GM21786 (cell line): ENCODE results near the gene PRR22.
"Not testable (repeated sequence)": the region's sequence is repeated elsewhere in the genome, so short reads cannot be mapped to it uniquely, and the experiment has no call there.

Experiments
- ATAC-seq: cut with Tn5 transposase; IDR thresholded peaks from one replicate; pipeline ENCODE4 v1.9.1; 2021; ENCODE audit not compliant: unreplicated experiment

Gene PRR22

DNA sequence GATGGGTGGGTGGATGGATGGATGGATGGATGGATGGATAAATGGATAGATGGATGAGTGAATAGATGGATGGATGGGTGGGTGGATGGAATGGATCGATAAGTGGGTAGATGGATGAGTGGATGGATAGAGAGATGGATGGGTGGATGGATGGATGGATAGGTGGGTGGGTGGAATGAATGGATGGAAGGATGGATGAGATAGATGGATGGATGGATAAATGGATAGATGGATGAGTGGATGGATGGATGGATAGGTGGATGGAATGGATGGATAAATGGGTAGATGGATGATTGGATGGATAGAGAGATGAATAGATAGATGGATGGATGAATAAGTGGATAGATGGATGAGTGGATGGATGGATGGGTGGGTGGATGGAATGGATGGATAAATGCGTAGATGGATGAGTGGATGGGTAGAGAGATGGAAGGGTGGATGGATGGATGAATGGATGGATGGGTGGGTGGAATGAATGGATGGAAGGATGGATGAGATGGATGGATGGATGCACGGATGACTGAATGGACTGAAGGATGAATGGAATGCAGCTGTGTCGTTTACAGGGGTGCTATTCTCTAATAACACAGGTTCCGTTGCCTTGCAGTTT is 21.8 kb downstream of the PRR22 start:
- ATAC-seq, result no peak

DNA sequence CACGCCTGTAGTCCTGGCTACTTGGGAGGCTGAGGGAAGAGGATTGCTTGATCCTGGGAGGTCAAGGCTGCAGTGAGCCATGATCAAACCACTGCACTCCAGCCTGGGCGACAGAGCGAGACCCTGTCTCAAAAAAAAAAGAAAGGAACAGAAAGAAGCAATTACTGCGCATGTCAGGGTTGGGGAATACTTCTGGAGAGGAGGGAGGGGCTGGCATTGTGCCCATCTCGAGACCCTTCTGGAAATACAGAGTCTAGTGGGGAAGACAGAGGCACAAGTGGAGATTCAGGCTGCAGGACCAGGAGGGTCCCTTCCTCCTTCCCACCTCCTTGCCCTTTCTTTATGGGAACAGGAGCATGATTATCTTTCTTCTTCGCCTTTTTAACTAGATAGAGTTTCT is 30.8 kb downstream of the PRR22 start:
- no peak for ATAC-seq

DNA sequence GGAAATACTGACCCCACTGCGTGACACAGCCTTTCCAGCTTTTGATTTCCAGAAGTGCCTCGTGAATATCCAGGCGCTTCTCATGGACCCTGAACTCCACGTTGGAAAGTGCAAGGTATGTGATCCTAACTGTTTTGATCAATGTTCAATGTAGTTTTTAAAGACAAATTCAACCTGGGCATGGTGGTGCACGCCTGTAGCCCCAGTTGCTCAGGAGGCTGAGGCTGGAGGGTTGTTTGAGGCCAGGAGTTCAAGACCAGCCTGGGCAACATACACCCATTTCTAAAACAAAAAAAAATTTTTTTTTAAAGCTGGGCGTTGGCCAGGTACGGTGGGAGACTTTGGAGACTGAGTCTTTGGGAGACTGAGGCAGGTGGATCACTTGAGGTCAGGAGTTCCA is 32.8 kb downstream of the PRR22 start:
- ATAC-seq, result no peak

DNA sequence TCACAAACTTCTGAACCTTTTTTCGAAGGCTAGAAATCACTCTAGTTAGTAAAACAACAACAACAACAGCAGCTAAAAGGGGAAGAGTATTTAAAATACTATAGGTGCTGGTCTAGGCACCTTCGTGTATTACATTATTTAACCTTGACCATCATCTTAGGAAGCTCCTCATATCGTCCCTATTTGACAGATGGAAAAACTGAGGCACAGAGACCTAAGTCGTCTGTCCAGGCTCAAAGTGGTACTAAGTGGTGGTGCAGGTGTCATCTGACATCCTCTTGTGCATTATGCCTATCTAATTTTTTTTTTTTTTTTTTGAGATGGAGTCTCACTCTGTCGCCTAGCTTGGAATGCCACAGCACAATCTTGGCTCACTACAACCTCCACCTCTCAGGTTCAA is 35.0 kb downstream of the PRR22 start:
- ATAC-seq, result no peak

DNA sequence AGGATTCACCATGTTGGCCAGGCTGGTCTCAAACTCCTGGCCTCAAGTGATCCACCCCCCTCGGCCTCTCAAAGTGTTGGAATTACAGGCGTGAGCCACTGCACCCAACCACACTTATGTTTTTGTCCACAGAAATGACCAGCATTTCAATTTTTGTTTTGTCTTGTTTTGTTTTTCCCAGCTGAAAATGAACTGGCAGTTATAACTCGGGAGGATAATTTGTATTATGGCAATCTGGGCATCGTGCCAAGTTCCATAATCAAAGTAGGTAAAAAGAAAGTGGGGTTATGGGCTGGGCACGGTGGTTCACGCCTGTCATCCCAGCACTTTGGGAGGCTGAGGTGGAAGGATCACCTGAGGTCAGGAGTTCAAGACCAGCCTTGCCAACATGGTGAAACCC is 35.6 kb downstream of the PRR22 start:
- ATAC-seq, result not testable (repeated sequence)

DNA sequence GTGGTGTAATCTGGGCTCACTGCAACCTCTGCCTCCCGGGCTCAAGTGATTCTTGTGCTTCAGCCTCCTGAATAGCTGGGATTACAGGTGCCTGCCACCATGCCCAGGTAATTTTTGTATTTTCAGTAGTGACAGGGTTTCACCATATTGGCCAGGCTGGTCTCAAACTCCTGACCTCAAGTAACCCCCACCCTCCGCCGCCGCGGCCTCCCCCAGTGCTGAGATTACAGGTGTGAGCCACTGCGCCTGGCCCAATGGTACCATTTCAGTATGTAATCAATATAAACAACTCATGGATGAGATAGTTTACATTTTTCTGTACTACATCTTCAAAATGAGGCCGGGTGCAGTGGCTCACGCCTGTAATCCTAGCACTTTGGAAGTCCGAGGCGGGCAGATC is 39.5 kb downstream of the PRR22 start:
- ATAC-seq, result not testable (repeated sequence)

DNA sequence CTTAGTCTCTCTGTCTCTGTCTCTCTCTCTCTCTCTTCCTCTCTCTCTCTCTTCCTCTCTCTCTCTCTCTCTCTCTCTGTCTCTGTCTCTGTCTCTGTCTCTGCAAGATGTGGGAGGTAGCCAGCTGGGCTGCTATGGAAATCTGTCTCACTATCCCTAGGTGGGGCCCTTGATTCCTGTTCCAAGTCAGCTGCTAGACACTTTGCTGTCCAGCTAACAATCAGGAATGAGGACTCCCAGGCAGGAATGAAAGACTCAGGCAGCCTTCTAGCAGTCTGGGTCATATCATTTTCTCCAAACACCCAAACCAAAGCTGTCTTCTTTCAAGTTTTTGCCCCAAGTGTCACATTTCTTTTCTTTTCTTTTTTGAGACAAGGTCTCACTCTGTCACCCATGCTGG is 40.9 kb downstream of the PRR22 start:
- no peak for ATAC-seq

DNA sequence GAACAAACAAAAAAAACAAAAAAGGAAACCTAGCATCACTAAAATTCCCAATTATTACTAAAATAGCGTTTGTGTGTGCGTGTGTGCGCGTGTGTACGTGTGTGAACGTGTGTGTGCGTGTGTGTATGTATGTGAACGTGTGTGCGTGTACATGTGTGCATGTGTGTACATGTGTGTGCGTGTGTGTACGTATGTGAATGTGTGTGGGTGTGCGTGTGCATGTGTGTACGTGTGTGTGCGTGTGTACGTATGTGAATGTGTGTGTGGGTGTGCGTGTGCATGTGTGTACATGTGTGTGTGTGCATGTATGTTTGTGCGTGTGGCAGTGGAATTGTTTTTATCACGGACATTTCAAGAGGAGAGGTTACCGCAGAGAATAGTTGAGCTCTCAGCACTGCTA is 42.5 kb downstream of the PRR22 start:
- no peak for ATAC-seq

DNA sequence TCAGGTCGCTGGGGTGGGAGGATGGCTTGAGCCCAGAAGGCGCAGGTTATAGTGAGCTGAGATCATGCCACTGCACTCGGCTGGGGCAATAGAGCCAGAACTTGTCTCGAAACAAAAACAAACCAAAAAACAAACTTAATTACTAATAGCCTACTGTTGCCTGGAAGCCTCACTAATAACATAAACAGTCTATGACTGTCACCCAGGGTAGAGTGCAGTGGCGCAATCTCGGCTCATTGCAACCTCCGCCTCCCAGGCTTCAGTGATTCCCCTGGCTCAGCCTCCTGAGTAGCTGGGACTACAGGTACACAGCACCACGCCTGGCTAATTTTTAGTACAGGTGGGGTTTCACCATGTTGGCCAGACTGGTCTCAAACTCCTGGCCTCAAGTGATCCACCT is 46.1 kb downstream of the PRR22 start:
- no peak for ATAC-seq

DNA sequence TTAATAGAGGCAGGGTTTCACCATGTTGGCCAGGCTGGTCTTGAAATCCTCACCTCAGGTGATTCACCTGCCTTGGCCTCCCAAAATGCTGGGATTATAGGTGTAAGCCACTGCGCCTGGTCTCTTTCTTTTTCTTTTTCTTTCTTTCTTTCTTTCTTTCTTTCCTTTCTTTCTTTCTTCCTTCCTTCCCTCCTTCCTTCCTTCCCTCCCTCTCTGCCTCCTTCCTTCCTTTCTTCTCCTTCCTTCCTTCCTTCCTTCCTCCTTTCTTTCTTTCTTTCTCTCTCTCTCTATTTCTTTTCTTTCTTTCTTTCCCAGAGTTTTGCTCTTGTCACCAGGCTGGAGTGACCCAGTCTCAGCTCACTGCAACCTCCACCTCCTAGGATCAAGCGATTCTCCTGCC is 51.4 kb downstream of the PRR22 start:
- ATAC-seq, result not testable (repeated sequence)
